ENCODE measurements around the gene C1orf87.

C1orf87 gene

DNA sequence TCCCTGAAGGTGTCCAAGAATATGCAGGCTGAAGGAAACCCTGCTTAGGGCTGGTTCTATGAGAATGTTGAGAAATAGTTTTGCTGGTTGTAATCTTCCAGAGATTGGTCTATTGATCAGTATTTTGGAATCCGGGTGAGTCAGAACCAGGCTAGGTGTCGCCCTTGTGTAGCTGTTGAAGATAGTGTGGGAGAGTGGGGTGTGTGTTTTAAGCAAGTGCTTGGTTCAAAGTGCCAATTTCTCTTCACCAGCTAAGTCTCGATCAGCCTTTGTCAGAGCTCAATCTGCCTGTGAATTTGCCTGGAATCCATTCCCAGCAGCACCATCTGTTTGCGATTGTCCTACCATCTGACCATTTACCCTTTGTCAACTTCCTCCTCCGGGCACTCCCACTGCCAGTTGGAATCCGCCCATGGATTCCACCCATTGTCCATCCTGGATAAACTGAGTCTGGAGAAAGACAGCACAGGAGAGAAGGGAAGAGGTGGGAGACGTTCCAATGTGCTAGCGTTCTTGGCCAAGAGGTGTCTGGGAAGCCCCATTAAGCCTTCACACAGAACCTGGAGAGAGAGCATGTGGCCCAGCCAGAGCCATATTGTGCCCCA is 87.6 kb downstream of the C1orf87 start:
- TF ChIP-seq EZH2phosphoT487 (conservative IDR thresholded peaks at IDR 0.05; ENCODE audit: low read length) (no peak), CTCF (IDR thresholded peaks at IDR 0.05; ENCODE audit: insufficient read depth, low read length, poor library complexity, severe bottlenecking) (no peak)
- Histone ChIP-seq H2AFZ (ENCODE audit: low read depth, low read length, severe bottlenecking) (no peak overlapping the region), H3K79me2 (ENCODE audit: insufficient read depth, low read length) (no peaks in the 10 kb centered on the region), H3K27me3 (ENCODE audit: low read length) (no peaks in the 10 kb centered on the region), H3K4me3 (ENCODE audit: insufficient read depth, low read length, poor library complexity, severe bottlenecking) (no peak overlapping the region), H3K9me2 (replicated peaks; ENCODE audit: insufficient read depth, low read length) (no peaks in the 10 kb centered on the region), H3K27ac (ENCODE audit: low read depth, low read length) (no peak overlapping the region), H3K4me2 (ENCODE audit: low read depth, low read length, poor library complexity, severe bottlenecking) (no peak overlapping the region), H3K36me3 (ENCODE audit: low read length) (no peaks in the 10 kb centered on the region), H3F3A (ENCODE audit: insufficient read depth) (no peaks in the 10 kb centered on the region), H4K20me1 (ENCODE audit: low read depth, low read length) (no peaks in the 10 kb centered on the region), H3K9ac (ENCODE audit: low read length) (no peak overlapping the region), H3K9me3 (ENCODE audit: insufficient read depth, low read length) (no peaks in the 10 kb centered on the region)

GRCh38 chr1:59979666-59980065 is 93.9 kb downstream of the C1orf87 start:
- Histone ChIP-seq H2AFZ (ENCODE audit: low read depth, low read length, severe bottlenecking) (no peak overlapping the region), H3F3A (ENCODE audit: insufficient read depth) (no peaks in the 10 kb centered on the region), H3K36me3 (ENCODE audit: low read length) (no peaks in the 10 kb centered on the region), H3K79me2 (ENCODE audit: insufficient read depth, low read length) (no peaks in the 10 kb centered on the region), H3K4me3 (ENCODE audit: insufficient read depth, low read length, poor library complexity, severe bottlenecking) (no peak overlapping the region), H4K20me1 (ENCODE audit: low read depth, low read length) (no peaks in the 10 kb centered on the region), H3K9me3 (ENCODE audit: insufficient read depth, low read length) (no peaks in the 10 kb centered on the region), H3K9me2 (replicated peaks; ENCODE audit: insufficient read depth, low read length) (no peaks in the 10 kb centered on the region), H3K9ac (ENCODE audit: low read length) (no peak overlapping the region), H3K4me2 (ENCODE audit: low read depth, low read length, poor library complexity, severe bottlenecking) (no peak overlapping the region), H3K27me3 (ENCODE audit: low read length) (no peaks in the 10 kb centered on the region), H3K27ac (ENCODE audit: low read depth, low read length) (no peak overlapping the region)
- TF ChIP-seq CTCF (IDR thresholded peaks at IDR 0.05; ENCODE audit: insufficient read depth, low read length, poor library complexity, severe bottlenecking) (no peak), EZH2phosphoT487 (conservative IDR thresholded peaks at IDR 0.05; ENCODE audit: low read length) (no peak)

DNA sequence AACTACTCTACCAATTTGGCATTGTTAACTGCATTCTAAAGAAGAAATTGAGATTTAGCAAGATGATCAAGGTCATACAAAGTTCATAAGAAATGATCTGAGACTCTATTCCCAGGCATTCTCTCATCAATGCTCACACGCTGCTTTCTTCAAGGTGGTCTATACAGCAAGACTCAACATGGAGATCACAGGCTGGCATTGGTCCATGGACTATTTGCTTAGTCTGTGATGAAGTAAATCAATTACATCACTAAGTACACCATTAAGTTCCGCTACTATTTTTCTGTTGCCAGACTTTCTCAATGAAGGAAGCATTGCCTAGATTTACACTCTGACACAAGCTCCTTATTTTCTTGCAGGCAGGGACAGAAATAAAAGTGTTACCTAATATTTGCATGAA is 95.1 kb downstream of the C1orf87 start:
- Histone ChIP-seq H2AFZ (ENCODE audit: low read depth, low read length, severe bottlenecking) (no peak overlapping the region), H3K4me2 (ENCODE audit: low read depth, low read length, poor library complexity, severe bottlenecking) (no peak overlapping the region), H3K79me2 (ENCODE audit: insufficient read depth, low read length) (no peaks in the 10 kb centered on the region), H3K27me3 (ENCODE audit: low read length) (no peaks in the 10 kb centered on the region), H3K9ac (ENCODE audit: low read length) (no peak overlapping the region), H4K20me1 (ENCODE audit: low read depth, low read length) (no peaks in the 10 kb centered on the region), H3K27ac (ENCODE audit: low read depth, low read length) (no peak overlapping the region), H3K9me2 (replicated peaks; ENCODE audit: insufficient read depth, low read length) (no peaks in the 10 kb centered on the region), H3K9me3 (ENCODE audit: insufficient read depth, low read length) (no peaks in the 10 kb centered on the region), H3K4me3 (ENCODE audit: insufficient read depth, low read length, poor library complexity, severe bottlenecking) (no peak overlapping the region), H3K36me3 (ENCODE audit: low read length) (no peaks in the 10 kb centered on the region), H3F3A (ENCODE audit: insufficient read depth) (no peaks in the 10 kb centered on the region)
- no peak for TF ChIP-seq CTCF (IDR thresholded peaks at IDR 0.05; ENCODE audit: insufficient read depth, low read length, poor library complexity, severe bottlenecking)
- no peak for TF ChIP-seq EZH2phosphoT487 (conservative IDR thresholded peaks at IDR 0.05; ENCODE audit: low read length)

All from SU-DHL-6 (cell line).